Measurements from ENCODE around the gene PACS1.
"Not testable (repeated sequence)": the region's sequence is repeated elsewhere in the genome, so short reads cannot be mapped to it uniquely, and the experiment has no call there.

Gene PACS1

DNA sequence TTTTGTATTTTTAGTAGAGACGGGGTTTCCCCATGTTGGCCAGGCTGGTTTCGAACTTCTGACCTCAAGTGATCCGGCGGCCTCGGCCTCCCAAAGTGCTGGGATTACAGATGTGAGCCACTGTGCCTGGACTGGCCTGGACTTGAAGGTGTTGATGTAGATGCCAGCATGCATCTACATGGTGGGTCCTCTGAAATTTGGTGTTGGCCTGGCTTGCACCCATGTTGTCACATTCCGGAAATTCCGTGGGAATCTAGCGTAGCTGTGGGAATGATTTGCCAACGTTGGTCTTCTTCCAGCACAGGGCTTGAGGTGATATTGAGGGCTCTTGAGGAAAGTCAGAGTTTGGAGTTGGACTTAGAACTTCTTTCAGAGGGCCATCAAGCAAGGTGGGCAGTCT is 6.5 kb downstream of the PACS1 start:
- no peak for DNase-seq (ENCODE audit: low read depth)

DNA sequence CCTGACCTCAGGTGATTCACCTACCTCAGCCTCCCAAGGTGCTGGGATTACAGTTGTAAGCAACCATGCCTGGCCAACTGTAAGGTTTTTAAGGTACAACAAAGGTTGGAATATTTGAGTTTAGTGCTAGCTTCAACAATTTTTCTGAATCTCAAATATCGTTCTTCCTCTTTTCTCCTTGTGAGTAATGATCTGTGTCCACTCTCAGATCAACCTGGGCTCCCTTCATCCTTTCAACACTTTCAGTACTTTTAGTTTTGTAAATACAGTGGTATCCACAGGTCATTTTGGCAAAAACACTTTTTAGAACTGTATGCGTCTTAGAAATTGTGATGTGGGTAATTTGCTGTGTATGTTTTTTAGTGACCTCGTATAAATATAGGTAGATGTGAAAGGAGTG is 7.9 kb downstream of the PACS1 start:
- DNase-seq (ENCODE audit: low read depth): no peak

DNA sequence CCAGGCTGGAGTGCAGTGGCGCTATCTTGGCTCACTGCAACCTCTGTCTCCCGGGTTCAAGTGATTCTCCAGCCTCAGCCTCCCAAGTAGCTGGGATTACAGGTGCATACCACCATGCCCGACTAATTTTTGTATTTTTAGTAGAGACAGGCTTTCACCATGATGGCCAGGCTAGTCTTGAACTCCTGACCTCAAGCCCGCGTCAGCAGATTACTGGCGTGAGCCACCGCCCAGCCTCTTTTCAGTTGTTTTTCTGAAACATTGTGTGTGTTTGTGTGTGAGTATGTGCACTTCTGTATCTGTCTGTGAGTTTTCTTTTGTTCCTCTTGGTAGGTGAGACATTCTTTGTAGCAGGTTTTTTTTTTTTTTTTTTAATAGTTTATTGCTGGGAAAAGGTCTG is 8.9 kb downstream of the PACS1 start:
- not testable (repeated sequence) for DNase-seq (ENCODE audit: low read depth)

DNA sequence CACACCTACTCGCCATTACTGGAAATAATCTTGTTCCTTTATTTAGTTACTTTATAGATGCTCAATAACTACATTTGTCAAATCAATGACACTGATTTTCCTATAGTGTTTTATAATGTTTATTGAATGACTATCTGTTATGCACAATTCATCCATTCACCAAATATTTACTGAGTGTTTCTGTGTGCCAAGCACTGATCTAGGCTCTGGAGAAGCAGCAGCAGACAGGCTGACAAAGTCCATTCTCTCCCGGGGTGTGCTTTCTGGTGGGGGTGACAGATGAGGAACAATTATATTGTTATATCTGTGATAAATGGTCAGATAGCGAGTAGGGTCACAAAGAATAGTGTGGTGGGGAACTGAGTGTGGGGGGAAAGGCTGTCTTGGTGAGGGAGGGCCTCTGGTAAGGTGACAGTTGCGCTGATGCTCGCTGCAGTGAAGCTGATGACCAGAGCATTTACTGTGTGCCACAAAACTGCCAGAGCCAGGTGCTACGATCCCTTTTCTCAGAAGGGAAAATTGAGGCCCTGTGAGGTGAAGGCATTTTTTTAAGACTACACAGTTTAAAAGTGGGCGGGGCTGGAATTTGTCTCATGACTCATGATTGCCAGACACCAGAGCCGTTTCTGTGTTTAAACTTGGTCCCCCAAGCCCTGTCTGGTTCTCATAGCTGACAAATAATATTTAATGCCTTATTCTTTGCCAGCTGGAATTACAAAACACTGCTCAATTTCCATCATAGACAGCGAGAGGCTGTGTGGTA is 10.2 kb downstream of the PACS1 start:
- no peak for DNase-seq (ENCODE audit: low read depth)

DNA sequence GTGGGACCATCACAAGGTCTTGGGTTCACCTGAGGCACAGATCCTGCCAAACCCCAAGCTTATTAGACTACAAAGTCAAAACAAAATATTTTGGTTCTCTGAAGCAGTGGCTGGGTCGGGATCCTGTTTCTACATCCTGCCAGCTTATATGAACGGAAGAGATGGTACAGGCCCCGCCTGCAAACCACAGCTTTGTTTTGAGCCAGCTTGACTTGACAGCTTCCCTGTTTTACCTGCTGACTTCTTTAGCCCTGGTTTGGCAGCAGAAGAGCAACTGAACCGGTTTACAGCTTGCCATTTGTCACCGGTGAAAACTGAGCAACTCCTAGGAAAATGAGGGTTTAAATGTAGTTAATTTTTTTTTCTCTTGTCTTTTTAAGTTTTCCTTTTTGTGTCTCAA is 11.4 kb downstream of the PACS1 start:
- no peak for DNase-seq (ENCODE audit: low read depth)

DNA sequence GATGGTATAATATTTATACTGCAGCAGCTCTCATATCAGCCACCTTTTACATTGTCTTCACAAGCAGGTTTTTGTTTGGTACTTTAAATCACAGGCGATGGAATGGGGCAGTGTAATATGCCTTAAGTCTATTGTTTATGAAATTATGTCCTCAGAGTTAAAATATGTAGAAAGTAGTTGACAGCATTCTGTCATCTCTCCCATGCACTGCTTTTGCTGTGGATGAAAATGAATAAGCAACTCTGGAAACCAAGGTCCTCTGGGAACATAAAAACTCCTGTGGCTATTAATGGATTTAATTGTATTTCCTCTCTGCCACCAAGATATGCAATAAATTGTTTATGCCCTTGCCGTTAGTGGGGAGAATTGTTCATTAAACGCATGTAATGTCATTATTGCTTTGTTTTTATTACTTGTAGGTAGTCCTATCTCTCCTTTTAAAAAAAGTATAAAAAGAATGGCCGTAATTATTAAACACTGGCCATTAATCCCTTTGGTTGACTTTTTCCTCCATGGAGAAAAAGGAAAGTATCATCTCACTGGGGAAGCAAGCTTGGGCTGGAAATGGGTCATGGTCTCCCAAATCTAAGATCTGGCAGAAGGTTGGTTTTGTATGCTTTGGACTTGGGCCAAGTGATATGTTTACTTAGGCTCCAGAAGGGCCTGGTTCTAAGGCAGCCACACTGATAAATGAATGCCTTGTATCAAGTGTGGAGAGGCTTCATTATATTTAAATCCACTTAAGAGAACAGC is 13.1 kb downstream of the PACS1 start:
- no peak for DNase-seq (ENCODE audit: low read depth)

DNA sequence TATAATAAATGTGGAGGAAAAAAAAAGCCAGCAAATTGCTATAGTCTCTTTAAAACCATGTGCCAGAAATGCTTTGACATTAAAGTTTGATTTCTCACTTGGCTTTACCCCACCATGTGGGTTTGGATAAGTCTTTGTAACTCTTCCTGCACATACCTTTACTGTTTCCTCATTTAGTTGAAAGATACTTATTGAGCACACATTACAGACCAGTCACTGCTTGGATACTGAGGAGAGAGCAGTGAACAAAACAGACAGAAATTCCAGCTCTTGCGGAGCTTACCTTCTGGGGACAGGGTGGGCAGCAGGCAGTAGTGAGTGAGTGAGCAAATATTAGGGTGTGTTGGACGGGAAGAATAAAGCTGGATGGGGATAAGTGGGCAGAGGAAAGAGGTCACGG is 13.7 kb downstream of the PACS1 start:
- DNase-seq (ENCODE audit: low read depth): no peak

DNA sequence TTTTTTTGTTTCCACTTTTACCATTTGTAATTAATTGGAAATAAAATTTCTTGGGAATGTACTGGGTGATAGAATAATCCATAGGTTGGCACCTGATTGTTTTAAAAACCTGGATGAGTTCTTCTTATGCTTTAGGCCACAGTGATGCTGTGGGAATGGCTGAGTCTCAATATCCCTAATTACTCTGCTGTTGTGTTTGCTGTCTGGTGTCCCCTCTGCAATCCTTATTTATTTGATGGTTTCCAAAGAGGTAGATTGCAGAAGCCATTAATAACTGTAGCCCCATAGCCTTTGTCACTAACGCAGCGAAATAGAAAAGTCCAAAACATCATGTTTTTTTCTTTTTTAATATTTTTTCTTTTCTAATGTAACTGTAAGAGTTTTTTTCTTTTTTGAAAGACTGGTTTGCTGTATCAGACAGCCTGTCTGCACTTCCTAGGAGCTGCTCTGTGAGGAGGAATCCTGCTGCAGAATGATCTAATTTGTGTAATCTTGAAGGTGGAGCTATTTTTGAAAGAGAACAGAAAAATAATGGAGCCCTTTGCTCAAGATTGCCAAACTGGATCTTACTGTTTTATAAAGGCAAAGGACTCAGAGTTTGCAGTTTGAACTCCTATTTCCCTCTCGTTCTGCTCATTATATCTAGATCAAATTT is 14.9 kb downstream of the PACS1 start:
- DNase-seq (ENCODE audit: low read depth): no peak

DNA sequence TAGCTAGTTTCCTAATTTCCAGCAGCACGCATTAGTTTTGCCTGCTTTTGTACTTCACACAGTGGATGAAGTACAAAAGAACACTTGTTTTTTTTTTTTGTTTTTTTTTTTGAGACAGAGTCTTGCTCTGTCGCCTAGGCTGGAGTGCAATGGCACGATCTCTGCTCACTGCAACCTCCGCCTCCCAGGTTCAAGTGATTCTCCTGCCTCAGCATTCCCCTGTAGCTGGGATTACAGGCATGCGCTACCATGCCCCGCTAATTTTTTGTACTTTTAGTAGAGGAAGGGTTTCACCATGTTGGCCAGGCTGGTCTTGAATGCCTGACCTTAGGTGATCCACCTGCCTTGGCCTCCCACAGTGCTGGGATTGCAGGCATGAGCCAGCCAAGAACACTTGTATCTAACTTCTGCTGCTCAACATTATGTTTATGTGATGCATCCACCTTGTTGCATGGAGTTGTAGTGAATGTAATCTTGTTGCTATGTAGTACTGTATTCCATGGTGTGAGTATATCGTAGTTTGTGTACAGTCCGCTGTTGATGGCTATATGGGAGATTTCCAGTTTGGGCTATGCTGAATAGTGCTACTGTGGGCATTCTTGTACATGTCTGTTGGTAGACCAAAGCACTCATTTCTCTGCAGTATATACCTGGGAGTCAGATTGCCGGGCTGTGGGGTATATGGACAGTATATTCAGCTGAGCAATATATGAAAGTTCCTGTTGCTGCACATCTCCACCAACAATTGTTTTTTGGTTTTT is 17.3 kb downstream of the PACS1 start:
- DNase-seq (ENCODE audit: low read depth): no peak

DNA sequence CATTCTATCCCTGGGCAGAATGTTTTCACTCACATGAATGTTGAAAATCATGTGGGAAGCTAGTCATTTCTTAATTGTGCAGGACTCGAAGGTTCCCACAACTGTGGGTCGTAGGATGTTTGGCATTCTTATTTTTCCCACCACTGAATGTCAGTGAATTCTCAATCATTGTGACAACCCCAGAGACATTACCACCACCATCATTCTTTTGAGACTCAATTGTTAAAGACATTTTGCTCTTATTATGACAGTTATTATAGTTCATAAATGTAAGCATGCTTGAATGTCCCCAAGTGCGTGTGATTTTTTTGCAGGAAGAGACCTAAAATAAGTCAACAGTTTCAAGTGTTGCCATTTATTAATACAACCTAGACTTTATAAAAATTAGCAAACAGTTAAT is 19.0 kb downstream of the PACS1 start:
- DNase-seq (ENCODE audit: low read depth): no peak

DNA sequence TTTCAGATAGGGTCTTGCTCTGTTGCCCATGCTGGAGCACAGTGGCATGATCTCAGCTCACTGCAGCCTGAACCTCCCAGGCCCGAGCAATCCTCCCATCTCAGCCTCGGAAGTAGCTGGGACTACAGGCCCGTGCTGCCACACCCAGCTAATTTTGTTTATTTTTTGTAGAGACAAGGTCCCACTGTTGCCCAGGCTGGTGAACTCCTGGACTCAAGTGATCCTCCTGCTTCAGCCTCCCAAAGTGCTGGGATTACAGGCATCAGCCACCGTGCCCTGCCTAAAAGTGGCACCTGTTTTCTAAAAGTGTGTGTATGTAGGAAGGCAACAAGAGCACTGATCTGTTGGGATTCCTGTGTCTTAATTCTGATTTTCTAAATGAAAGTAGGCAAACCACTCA is 20.2 kb downstream of the PACS1 start:
- no peak for DNase-seq (ENCODE audit: low read depth)

DNA sequence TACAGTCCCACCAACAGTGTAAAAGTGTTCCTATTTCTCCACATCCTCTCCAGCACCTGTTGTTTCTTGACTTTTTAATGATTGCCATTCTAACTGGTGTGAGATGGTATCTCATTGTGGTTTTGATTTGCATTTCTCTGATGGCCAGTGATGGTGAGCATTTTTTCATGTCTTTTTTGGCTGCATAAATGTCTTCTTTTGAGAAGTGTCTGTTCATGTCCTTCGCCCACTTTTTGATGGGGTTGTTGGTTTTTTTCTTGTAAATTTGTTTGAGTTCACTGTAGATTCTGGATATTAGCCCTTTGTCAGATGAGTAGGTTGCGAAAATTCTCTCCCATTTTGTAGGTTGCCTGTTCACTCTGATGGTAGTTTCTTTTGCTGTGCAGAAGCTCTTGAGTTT is 22.1 kb downstream of the PACS1 start:
- not testable (repeated sequence) for DNase-seq (ENCODE audit: low read depth)

DNA sequence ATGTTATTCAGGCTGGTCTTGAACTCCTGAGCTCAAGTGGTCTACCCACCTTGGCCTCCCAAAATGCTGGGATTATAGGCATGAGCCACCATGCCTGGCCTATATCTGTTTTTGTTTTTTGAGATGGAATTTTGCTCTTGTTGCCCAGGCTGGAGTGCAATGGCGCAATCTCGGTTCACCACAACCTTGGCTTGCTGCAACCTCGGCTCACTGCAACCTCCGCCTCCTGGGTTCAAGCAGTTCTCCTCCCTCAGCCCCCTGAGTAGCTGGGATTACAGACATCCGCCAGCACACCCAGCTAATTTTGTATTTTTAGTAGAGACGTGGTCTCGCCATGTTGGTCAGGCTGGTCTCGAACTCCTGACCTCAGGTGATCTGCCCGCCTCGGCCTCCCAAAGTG is 29.7 kb downstream of the PACS1 start:
- not testable (repeated sequence) for DNase-seq (ENCODE audit: low read depth)

DNA sequence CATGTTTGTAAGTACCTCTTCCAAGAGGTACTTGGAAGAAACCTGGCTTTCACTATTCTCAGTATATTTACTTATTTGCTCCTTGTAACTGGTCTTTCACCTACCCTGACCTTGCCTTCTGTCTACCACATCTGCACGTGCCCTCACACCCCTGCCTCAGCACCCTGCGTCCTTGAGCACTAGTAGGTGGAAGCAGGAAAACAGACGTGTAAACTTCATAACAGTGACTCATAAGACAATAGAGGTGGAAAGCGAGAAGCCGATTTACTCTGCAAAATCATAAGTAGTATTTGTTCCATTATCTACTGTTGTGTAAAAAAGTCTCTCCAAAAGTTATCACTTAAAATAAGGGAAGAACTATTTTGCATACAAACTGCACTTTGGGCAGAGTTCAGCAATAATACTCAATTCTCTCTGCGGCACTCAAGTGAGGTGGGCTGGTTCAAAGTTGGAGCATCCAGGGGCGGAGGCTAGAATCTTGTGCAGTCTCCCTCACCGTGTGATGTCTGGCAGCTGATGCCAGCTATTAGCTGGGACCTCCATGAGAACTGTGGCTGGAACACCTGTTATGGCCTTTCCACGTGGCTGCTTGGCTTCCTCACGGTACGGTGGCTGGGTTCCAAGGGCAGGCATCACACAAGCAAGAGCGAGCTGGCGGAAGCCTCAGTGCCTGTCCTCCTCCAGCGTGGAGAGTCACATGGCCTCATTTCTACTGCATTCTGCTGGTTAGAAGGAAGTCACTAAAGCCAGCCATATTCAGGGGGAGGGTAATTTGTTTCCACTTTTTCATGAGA is 30.4 kb downstream of the PACS1 start:
- peak; percentile 34 for DNase-seq (ENCODE audit: low read depth)

DNA sequence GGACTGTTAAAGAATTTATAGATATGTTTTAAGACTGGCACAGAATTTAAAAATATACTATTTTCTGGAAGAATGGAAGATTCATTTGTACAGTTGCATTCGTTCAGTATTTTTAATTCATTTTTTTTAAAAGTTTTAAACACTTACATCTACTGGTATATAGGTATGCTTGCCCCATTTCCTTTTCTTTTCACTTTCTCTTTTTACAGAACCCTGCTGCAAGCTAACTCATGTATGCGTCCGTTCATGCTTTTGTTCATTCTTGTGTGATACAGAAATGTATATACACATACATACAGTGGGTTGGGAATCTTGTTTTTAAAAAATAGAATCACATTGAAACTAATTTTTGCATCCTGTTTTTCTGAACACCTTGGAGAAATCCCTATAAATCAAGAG is 31.0 kb downstream of the PACS1 start:
- no peak for DNase-seq (ENCODE audit: low read depth)

DNA sequence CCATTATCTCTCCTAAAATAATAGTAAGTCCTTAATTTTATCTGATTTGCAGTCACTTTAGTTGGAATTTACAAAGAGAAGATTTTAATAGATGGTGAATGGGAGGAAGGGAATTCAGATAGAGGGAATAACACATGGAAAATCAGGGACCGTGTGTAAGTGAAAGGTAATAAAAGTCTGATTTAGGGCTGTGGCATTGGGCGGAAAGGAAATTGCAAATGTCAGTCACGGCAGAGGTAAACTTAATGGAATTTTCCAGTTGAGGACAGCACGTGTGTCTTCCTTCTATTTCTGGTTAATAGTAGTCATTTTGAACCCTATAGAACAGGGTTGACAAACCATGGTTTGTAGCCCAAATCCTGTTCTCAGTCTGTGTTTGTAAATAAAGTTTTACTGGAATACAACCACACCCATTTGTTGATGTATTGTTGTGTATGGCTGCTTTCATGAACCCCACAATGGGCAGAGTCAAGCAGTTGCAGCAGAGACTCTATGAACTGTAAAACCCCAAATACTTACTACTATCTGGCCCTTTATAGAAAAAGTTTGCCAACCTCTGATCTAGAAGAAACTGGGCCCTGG is 34.1 kb downstream of the PACS1 start:
- no peak for DNase-seq (ENCODE audit: low read depth)

DNA sequence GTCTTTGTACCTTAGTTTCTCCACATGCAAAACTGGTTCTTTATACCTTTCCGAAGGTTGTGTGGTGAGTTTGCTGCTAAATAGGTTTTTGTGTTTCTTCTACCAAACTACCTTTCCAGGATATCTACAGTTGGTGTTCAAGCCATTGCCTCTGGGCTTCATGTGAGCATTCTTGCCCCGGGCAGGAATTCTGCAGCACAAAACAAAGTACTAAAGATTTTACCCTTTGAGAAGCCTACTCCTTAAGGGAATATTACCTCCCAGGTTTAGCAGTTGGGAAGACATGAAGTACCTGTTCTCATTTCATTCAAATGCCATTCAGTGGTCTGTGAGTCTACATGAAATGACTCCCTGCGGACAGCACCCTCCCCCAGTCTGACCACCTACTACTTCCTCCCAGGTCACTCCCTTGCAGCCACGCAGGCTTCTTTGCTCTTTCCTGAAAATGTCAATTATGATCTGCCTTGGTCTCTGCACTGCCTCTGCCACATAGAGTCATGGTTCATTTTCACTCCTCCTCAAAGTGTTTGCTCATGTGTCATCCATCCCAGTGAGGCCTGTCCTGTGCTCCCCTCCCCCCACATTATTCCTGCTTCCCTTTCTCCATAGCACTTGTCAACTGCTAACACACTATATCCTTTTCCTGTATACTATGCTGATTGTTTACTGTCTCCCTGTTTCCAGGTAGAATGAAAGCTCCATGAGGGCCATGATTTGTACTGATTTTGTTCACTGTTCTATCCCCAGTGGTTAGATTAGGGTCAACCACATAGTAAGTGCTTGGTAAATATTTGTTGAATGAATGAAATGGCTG is 36.9 kb downstream of the PACS1 start:
- DNase-seq (ENCODE audit: low read depth): no peak

DNA sequence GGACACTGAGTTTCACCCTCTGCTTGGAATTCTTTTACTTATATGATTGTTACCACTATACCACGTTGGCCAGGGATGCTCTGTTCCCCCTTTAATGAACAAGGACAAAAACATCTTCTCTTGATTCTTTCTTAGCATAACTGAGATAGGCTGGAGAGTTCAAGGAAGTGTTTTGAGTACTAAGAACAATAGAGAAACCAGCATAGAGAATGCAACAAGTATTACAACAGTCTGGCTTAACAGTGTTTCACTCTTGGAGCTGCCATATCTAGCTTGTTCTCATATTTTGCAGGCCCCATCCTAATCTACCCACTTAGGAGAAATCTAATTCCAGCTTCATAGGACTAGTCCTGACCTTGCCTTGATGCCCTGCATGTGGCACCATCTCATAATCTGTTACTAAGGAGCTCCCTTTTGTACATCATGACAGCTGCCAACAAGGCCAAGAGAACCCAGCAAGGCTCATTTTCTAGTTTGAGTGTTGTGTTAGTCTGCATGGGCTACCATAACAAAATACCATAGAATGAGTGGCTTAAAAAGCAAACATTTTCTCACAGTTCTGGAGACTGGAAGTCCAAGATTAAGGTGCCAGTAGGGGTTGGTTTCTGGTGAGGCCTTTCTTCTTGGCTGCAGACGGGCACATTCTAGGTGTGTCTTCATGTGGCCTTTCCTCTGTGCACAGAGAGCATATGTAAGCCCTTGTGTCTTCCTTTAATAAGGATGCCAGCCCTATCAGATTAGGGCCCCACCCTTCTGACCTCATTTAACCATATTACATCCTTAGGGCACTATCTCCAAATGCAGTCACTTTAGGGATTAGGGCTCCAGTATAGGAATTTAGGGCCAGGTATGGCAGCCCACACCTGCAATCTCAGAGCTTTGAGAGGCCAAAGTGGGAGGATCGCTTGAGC is 37.8 kb downstream of the PACS1 start:
- DNase-seq (ENCODE audit: low read depth): no peak

DNA sequence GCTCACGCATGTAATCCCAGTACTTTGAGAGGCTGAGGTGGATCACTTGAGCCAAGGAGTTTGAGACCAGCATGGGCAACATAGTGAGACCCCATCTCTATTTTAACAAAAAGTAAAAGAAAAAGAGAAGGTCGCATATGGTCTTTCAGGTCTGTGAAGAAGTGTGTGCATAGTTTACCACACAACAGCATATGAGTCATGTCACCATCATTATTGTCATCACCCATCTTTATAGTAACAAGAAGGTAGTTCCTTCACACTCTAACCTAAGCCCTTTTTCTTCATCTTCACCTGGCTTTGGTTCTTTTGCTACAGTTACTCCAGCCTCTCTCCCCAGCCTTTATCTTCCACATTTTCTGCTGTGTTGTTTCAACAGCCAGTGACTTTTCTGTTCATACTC is 39.2 kb downstream of the PACS1 start:
- DNase-seq (ENCODE audit: low read depth): no peak
